RCC 7860 (cell line): ENCODE measurements around the gene PRSS23.
A peak's percentile ranks its signal among the peaks of the same experiment; 100 is the strongest.
"Not testable (repeated sequence)": the region's sequence is repeated elsewhere in the genome, so short reads cannot be mapped to it uniquely, and the experiment has no call there.

Experiments used
- DNase-seq: peaks from one replicate; pipeline ENCODE4 v3.0.0-alpha.2; 2015; ENCODE audit warnings: low spot score
- FAIRE-seq: peaks from 2 replicates; lab custom pipeline; 2012; peaks lifted over from hg19 to GRCh38; lab: Jason Lieb, UNC

PRSS23 gene

DNA sequence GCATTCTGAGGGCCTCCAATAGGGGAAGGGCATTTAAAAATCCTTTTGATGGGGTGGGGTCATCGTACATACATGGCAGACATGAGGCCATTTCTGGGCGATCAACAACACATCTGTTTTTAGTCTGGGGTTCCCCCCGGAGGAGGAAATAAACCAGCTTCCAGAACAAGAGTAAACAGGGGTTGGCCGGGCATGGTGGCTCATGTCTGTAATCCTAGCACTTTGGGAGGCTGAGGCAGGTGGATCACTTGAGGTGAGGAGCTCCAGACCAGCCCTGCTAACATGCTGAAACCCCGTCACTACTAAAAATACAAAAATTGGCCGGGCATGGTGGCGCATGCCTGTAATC, 12.0 kb downstream of the PRSS23 start:
- DNase-seq (no peak), FAIRE-seq (no peak)

DNA sequence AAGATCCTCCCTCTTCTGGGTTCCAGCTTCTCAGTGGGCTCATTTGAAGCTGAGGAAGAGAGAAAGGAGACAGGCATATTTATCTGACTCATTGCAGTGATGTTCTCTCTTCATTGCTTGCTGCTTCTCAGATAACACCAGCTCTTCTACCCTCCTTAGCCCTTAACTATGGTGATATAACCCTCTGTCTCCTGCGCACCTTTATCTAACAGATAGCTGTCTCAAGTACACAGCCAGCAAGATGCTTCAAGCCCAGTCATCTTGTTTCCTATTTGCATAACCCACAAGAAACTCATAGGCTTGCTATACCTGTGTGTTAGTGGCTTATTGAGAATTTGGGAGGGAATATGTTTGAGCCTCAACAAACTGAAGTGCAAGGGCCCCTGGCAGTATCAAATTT, 12.6 kb downstream of the PRSS23 start:
- no peak for FAIRE-seq
- no peak for DNase-seq

DNA sequence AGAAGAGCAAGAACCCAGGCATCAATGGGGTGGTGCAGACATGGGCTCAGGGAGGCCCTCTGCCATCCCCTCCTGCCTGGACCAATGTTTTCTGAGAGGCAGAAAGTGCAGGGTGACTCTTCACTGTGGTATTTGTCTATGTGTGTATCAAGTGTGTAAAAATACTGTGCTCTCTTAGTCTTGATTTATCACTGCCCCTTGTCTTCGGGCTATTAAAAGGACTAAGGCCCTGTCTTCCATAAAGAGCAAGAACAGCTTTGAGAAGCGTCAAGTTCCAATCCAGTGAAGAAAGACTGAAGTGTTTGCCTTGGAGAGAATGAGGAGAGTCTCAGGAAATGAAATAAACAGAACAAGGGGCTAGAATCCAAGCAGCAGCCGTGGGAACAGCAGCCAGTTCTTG, 14.4 kb downstream of the PRSS23 start:
- DNase-seq (peak; percentile 35), FAIRE-seq (no peak)

DNA sequence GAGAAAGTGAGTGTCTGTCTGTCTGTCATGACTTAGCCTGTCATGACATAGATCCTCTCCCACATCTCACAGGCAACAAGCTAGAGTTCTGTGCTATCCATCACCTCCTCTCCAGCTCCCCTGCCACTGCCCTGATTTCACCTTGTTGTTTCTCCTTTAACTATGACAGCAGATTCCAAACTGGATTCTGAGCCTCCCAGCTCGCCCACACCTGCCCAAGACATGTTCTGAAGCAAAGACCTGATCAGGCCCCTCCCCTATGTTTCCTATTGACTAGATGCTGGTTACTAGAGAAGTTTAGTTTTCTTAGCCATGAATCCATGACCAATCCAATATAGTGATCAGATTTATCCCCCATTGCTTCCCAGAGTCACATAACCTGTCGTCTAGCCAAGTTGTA, 15.4 kb downstream of the PRSS23 start:
- DNase-seq (no peak), FAIRE-seq (no peak)

DNA sequence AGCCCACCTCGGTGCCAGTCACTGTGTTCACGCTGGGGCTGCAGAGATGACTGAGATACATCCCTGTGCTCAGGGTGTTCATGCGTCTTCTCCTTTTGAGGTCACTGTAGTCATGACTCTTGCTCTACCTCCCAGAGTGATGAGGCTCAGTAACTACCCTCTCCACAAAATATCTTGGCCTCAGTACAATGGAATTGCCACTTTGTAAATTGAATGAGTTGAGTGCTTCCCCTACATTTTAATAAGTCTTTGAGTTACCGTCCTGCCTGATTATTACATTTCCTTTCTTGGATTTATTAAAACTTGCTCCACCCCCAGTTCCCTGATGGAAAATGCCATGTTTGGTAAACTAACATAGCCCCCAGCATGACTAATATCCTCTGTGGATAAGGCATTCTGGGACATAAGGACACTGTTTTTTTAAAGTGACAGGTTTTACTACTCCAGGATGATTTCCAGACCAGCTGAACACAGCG, 15.9 kb downstream of the PRSS23 start:
- FAIRE-seq (no peak), DNase-seq (peak; percentile 36)

DNA sequence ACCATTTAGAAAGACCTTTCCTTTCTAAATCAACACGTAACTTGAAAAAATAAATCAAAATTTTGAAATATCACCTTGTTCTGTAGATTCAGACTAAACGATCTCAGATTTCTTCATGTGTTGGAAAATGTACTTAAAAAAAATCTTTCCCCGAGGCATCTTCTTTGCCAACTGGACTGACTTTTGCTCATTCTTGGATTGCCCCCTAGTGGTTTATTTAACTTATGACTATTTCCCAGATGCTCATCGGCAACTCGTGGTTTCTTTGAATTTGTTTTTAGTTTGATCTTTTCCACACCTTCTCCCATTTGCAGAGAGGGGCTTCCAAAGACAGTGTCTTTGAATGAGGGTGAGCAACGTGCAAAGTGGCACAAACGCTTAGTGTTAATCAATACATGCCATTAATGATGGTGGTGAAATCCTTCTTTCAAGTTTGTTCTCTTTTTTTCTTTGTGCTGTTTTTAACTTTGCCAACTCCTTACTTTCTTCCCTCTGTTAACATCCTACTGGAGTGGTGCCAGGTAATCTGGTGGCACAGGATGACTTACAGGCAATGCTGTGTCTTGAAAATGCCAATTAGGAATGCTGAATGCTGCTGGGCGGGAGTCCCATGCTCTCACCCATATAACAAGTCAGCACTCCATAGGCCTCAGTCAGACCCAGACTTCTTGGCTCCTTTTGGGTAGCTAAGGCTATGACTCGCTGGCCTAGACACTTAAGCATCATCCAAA, 18.3 kb downstream of the PRSS23 start:
- FAIRE-seq: peak; percentile 76
- DNase-seq: peak; percentile 61

DNA sequence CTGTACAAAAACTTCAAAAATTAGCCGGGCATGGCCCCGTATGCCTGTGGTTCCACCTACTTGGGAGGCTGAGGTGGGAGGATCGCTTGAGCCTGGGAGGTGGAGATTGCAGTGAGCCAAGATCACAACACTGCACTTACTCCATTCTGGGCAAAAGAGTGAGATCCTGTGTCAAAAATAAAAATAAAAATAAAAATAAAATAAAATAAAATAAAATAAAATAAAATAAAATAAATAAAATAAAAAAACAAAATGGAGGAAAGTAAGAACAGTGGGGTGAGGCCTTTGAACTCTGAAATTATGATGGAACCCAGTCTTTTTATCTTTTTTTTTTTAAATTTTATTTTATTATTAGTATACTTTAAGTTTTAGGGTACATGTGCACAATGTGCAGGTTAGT, 23.8 kb downstream of the PRSS23 start:
- not testable (repeated sequence) for DNase-seq, FAIRE-seq

DNA sequence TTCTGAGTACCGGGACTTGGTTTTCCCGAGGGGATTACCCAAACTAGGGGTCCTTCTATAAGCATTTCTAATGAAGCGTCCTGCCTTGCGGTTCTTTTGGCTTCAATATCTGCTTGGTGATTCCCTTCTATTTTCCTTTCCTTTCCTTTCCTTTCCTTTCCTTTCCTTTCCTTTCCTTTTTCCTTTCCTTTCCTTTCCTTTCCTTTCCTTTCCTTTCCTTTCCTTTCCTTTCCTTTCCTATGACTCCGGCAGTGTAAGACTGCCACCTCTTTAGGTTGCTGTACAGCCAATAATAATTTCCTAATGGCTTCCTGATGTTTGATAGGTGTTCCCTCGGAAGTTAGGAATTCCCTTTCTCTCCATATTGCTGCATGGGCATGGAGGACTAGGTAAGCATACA, 34.0 kb downstream of the PRSS23 start:
- DNase-seq, FAIRE-seq: not testable (repeated sequence)

DNA sequence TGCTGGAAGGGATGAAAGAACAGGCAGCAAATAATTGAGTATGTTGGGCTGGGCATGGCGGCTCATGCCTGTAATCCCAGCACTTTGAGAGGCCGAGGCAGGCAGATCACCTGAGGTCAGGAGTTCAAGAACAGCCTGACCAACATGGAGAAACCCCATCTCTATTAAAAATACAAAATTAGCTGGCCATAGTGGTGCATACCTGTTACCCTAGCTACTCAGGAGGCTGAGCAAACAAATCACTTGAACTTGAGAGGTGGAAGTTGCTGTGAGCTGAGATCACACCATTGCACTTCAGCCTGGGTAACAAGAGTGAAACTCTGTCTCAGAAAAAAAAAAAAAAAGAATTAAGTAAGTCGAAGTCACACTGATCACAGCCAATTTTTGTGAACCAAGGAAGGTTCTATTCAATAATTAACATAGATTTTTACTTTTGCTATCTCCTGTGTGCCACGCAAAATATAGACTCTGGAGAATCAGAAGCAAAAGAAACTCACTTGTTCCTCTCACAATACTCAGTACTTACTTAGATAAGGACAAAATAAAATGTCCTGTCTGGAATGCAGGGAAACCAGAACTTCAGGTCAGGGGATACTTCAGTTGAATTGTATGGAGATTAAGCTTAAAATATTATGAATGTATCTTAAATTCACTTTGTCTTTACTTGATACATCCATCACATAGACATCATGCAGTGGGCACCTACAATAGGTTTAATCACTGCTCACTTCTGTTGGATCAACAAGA, 44.6 kb downstream of the PRSS23 start:
- not testable (repeated sequence) for DNase-seq, FAIRE-seq

DNA sequence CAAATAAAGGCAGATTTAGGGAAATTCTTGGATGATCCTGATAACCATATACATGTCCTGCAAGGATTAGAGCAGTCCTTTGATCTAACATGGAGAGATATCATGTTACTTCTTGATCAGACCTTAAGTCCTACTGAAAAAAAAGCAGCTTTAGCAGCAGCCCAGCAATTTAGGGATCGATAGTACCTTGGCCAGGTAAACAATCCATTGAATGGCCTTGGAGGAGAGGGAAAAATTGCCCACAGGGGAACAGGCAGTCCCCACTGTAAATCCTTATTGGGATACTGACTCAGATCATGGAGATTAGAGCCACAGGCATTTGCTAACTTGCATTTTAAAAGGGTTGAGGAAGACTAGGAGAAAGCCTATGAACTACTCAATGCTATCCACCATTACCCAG, 47.8 kb downstream of the PRSS23 start:
- no peak for FAIRE-seq
- DNase-seq: no peak

DNA sequence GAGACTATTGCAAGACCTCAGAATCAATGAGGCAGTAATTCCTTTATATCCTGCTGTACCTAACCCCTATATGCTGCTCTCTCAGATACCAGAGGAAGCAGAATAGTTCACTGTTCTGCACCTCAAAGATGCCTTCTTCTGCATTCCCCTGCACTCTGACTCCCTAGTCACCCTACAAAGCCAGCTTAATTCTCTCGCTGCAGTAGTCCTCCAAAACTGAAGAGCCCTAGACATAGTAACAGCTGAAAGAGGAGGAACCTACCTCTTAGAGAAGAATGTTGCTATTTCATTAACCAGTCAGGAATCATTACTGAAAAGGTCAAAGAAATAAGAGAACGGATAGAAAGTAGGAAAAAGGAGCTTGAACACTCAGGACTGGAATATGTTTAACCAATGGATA, 49.3 kb downstream of the PRSS23 start:
- no peak for FAIRE-seq

More for the DNA sequence above, 49.3 kb downstream of the PRSS23 start:
- no peak for DNase-seq
